SK-N-SH treated with all-trans-retinoic acid at 6 μM for 48 hours (cell line): Measurements from ENCODE around the gene ARHGAP33.

ENCODE experiments used
- ATAC-seq: fragments of 200-7000 bp; cut with Tn5 transposase; 3 replicates; pipeline ENCODE4 v1.9.1; 2020; ENCODE audit warnings: mild to moderate bottlenecking, moderate library complexity
- ARNTL ChIP-seq: fragments of 450-650 bp; formaldehyde crosslinking; IDR thresholded peaks from 2 replicates; pipeline ENCODE4 v1.5.0; 2020; ENCODE audit warnings: low read depth, mild to moderate bottlenecking, moderate library complexity, borderline replicate concordance
- CSDC2 ChIP-seq: fragments of 250-450 bp; sonication (Bioruptor Pico); IDR thresholded peaks from 2 replicates; pipeline ENCODE4 v1.5.0; 2020; ENCODE audit warnings: mild to moderate bottlenecking, moderate library complexity
- ESRRG ChIP-seq: fragments of 250-450 bp; sonication (Bioruptor Pico); IDR thresholded peaks from 2 replicates; pipeline ENCODE4 v1.6.1; 2021; ENCODE audit warnings: mild to moderate bottlenecking
- GLIS3 ChIP-seq: fragments of 250-450 bp; sonication (Bioruptor Pico); IDR thresholded peaks from 2 replicates; pipeline ENCODE4 v1.5.0; 2020; ENCODE audit warnings: mild to moderate bottlenecking, moderate library complexity
- ISL1 ChIP-seq: fragments of 250-450 bp; sonication (Bioruptor Pico); IDR thresholded peaks from 2 replicates; pipeline ENCODE4 v2.1.2; 2022; ENCODE audit warnings: mild to moderate bottlenecking, moderate library complexity
- OSR1 ChIP-seq: fragments of 250-450 bp; sonication (Bioruptor Pico); IDR thresholded peaks from 2 replicates; pipeline ENCODE4 v1.8.0; 2022; ENCODE audit warnings: moderate library complexity, mild to moderate bottlenecking, inconsistent platforms
- PPARA ChIP-seq: fragments of 250-450 bp; sonication (Bioruptor Pico); IDR thresholded peaks from 2 replicates; pipeline ENCODE4 v1.5.0; 2020; ENCODE audit warnings: mild to moderate bottlenecking, borderline replicate concordance
- RARB ChIP-seq: fragments of 250-450 bp; sonication (Bioruptor Pico); IDR thresholded peaks from 2 replicates; pipeline ENCODE4 v1.8.0; 2021; ENCODE audit warnings: mild to moderate bottlenecking, moderate library complexity
- SNAI2 ChIP-seq: fragments of 250-450 bp; sonication (Bioruptor Pico); IDR thresholded peaks from 2 replicates; pipeline ENCODE4 v1.5.0; 2020; ENCODE audit warnings: mild to moderate bottlenecking, moderate library complexity
- TCF4 ChIP-seq: fragments of 250-450 bp; sonication (Bioruptor Pico); IDR thresholded peaks from 2 replicates; pipeline ENCODE4 v1.8.0; 2021; ENCODE audit warnings: mild to moderate bottlenecking, moderate library complexity, borderline replicate concordance
- ZC3H10 ChIP-seq: fragments of 250-450 bp; sonication (Bioruptor Pico); IDR thresholded peaks from 2 replicates; pipeline ENCODE4 v1.5.1; 2021; ENCODE audit warnings: mild to moderate bottlenecking, moderate library complexity
- ZFP3 ChIP-seq: fragments of 250-450 bp; sonication (Bioruptor Pico); IDR thresholded peaks from 2 replicates; pipeline ENCODE4 v1.5.0; 2020; ENCODE audit warnings: mild to moderate bottlenecking, moderate library complexity
- ZFP30 ChIP-seq: fragments of 450-650 bp; formaldehyde crosslinking; IDR thresholded peaks from 2 replicates; pipeline ENCODE4 v1.5.0; 2022; ENCODE audit warnings: mild to moderate bottlenecking, moderate library complexity
- ZNF565 ChIP-seq: fragments of 450-650 bp; formaldehyde crosslinking; conservative IDR thresholded peaks from 2 replicates; pipeline ENCODE4 v1.5.0; 2020; ENCODE audit warnings: low read depth, mild to moderate bottlenecking, moderate library complexity
- ZNF70 ChIP-seq: fragments of 450-650 bp; formaldehyde crosslinking; IDR thresholded peaks from 2 replicates; pipeline ENCODE4 v1.5.0; 2020; ENCODE audit warnings: mild to moderate bottlenecking, moderate library complexity
- TF ChIP-seq, protein P1 (sequence below): fragments of 250-450 bp; sonication (Bioruptor Pico); IDR thresholded peaks from 2 replicates; pipeline ENCODE4 v1.5.1; 2020; ENCODE audit warnings: low read depth, mild to moderate bottlenecking, moderate library complexity
- TF ChIP-seq, protein P2 (sequence below): fragments of 250-450 bp; sonication (Bioruptor Pico); IDR thresholded peaks from 2 replicates; pipeline ENCODE4 v1.5.0; 2020; ENCODE audit warnings: mild to moderate bottlenecking, moderate library complexity
- TF ChIP-seq, protein P3 (sequence below): fragments of 250-450 bp; sonication (Bioruptor Pico); IDR thresholded peaks from 2 replicates; pipeline ENCODE4 v1.5.1; 2021; ENCODE audit warnings: mild to moderate bottlenecking, moderate library complexity
- TF ChIP-seq, protein P4 (sequence below): fragments of 250-450 bp; sonication (Bioruptor Pico); IDR thresholded peaks from 2 replicates; pipeline ENCODE4 v1.8.0; 2020; ENCODE audit warnings: mild to moderate bottlenecking, moderate library complexity, borderline replicate concordance
- TF ChIP-seq, protein P5 (sequence below): fragments of 250-450 bp; sonication (Bioruptor Pico); IDR thresholded peaks from 2 replicates; pipeline ENCODE4 v1.8.0; 2021; ENCODE audit warnings: low read depth, mild to moderate bottlenecking, moderate library complexity, borderline replicate concordance

The ARHGAP33 gene

DNA sequence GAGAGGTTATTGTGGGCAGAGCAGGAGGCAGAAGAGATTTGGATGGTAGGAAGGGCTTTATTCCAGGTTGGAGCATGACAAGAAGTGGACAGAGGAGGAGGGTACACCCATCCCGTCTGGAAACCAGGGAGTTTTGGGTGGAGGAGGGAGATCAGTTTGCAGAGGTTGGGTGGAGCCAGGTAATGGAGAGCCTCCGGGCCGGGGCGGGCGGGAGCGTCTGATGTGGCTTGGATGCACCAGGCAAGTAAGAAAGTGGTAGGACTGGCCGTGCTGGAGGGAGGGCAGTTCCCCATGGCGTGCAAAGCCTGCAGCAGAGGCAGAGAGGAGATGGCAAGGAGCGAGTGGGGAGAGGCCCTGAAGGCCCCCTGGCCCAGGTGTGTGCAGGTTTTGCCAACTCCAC, 44.0 kb upstream of the ARHGAP33 start:
- no peak for ATAC-seq
- no peak for TF ChIP-seq ESRRG
- no peak for TF ChIP-seq GLIS3
- TF ChIP-seq ZFP30 (CRISPR knock-in tag), result no peak
- TF ChIP-seq, protein P1, sequence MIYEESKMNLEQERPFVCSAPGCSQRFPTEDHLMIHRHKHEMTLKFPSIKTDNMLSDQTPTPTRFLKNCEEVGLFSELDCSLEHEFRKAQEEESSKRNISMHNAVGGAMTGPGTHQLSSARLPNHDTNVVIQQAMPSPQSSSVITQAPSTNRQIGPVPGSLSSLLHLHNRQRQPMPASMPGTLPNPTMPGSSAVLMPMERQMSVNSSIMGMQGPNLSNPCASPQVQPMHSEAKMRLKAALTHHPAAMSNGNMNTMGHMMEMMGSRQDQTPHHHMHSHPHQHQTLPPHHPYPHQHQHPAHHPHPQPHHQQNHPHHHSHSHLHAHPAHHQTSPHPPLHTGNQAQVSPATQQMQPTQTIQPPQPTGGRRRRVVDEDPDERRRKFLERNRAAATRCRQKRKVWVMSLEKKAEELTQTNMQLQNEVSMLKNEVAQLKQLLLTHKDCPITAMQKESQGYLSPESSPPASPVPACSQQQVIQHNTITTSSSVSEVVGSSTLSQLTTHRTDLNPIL, result no peak

DNA sequence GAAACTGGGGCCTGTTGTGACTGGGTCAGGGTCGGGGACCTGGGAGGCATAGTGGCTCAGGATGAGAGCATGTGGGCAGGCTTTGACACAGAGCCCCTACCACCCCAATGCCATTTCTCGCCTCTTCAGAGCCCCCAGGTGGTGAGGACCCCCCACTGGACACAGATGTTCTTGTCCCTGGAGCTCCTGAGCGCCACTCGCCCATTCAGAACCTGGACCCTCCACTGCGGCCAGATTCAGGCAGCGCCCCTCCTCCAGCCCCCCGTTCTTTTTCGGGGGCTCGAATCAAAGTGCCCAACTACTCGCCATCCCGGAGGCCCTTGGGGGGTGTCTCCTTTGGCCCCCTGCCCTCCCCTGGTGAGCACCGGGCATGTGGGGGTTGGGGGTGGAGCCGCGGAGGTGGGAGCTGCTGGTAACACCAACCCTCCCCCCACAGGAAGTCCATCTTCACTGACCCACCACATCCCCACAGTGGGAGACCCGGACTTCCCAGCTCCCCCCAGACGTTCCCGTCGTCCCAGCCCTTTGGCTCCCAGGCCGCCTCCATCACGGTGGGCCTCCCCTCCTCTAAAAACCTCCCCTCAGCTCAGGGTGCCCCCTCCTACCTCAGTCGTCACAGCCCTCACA, 43.5 kb upstream of the ARHGAP33 start:
- ATAC-seq, result no peak
- TF ChIP-seq ISL1 (CRISPR knock-in tag) (no peak), SNAI2 (CRISPR knock-in tag) (no peak), ZNF70 (CRISPR knock-in tag) (no peak), PPARA (CRISPR knock-in tag) (no peak), CSDC2 (CRISPR knock-in tag) (no peak), RARB (CRISPR knock-in tag) (no peak), ZC3H10 (CRISPR knock-in tag) (no peak), ZNF565 (no peak), ZFP3 (no peak), ARNTL (CRISPR knock-in tag) (no peak), OSR1 (CRISPR knock-in tag) (no peak), GLIS3 (no peak), ESRRG (no peak), TCF4 (CRISPR knock-in tag) (no peak)
- TF ChIP-seq, protein P1, result no peak
- TF ChIP-seq, protein P2, sequence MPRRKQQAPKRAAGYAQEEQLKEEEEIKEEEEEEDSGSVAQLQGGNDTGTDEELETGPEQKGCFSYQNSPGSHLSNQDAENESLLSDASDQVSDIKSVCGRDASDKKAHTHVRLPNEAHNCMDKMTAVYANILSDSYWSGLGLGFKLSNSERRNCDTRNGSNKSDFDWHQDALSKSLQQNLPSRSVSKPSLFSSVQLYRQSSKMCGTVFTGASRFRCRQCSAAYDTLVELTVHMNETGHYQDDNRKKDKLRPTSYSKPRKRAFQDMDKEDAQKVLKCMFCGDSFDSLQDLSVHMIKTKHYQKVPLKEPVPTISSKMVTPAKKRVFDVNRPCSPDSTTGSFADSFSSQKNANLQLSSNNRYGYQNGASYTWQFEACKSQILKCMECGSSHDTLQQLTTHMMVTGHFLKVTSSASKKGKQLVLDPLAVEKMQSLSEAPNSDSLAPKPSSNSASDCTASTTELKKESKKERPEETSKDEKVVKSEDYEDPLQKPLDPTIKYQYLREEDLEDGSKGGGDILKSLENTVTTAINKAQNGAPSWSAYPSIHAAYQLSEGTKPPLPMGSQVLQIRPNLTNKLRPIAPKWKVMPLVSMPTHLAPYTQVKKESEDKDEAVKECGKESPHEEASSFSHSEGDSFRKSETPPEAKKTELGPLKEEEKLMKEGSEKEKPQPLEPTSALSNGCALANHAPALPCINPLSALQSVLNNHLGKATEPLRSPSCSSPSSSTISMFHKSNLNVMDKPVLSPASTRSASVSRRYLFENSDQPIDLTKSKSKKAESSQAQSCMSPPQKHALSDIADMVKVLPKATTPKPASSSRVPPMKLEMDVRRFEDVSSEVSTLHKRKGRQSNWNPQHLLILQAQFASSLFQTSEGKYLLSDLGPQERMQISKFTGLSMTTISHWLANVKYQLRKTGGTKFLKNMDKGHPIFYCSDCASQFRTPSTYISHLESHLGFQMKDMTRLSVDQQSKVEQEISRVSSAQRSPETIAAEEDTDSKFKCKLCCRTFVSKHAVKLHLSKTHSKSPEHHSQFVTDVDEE (CRISPR knock-in tag), result no peak
- TF ChIP-seq, protein P3, sequence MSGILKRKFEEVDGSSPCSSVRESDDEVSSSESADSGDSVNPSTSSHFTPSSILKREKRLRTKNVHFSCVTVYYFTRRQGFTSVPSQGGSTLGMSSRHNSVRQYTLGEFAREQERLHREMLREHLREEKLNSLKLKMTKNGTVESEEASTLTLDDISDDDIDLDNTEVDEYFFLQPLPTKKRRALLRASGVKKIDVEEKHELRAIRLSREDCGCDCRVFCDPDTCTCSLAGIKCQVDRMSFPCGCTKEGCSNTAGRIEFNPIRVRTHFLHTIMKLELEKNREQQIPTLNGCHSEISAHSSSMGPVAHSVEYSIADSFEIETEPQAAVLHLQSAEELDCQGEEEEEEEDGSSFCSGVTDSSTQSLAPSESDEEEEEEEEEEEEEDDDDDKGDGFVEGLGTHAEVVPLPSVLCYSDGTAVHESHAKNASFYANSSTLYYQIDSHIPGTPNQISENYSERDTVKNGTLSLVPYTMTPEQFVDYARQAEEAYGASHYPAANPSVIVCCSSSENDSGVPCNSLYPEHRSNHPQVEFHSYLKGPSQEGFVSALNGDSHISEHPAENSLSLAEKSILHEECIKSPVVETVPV (CRISPR knock-in tag), result no peak
- TF ChIP-seq, protein P4, sequence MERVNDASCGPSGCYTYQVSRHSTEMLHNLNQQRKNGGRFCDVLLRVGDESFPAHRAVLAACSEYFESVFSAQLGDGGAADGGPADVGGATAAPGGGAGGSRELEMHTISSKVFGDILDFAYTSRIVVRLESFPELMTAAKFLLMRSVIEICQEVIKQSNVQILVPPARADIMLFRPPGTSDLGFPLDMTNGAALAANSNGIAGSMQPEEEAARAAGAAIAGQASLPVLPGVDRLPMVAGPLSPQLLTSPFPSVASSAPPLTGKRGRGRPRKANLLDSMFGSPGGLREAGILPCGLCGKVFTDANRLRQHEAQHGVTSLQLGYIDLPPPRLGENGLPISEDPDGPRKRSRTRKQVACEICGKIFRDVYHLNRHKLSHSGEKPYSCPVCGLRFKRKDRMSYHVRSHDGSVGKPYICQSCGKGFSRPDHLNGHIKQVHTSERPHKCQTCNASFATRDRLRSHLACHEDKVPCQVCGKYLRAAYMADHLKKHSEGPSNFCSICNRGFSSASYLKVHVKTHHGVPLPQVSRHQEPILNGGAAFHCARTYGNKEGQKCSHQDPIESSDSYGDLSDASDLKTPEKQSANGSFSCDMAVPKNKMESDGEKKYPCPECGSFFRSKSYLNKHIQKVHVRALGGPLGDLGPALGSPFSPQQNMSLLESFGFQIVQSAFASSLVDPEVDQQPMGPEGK, result no peak
- TF ChIP-seq, protein P5, sequence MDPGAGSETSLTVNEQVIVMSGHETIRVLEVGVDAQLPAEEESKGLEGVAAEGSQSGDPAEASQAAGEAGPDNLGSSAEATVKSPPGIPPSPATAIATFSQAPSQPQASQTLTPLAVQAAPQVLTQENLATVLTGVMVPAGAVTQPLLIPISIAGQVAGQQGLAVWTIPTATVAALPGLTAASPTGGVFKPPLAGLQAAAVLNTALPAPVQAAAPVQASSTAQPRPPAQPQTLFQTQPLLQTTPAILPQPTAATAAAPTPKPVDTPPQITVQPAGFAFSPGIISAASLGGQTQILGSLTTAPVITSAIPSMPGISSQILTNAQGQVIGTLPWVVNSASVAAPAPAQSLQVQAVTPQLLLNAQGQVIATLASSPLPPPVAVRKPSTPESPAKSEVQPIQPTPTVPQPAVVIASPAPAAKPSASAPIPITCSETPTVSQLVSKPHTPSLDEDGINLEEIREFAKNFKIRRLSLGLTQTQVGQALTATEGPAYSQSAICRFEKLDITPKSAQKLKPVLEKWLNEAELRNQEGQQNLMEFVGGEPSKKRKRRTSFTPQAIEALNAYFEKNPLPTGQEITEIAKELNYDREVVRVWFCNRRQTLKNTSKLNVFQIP (CRISPR knock-in tag), result no peak

DNA sequence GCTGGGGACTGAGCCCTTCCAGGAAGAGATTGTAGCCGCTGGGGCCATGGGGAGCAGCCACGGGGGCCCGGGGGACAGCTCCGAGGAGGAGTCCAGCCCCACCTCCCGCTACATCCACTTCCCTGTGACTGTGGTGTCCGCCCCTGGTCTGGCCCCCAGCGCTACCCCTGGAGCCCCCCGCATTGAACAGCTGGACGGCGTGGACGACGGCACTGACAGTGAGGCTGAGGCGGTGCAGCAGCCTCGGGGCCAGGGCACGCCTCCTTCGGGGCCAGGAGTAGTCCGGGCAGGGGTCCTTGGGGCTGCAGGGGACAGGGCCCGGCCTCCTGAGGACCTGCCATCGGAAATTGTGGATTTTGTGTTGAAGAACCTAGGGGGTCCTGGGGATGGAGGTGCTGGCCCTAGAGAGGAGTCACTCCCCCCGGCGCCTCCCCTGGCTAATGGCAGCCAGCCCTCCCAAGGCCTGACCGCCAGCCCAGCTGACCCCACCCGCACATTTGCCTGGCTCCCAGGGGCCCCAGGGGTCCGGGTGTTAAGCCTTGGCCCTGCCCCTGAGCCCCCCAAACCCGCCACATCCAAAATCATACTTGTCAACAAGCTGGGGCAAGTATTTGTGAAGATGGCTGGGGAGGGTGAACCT, 42.7 kb upstream of the ARHGAP33 start:
- ATAC-seq, result no peak

More for the DNA sequence above, 42.7 kb upstream of the ARHGAP33 start:
- no peak for TF ChIP-seq ESRRG
- no peak for TF ChIP-seq SNAI2 (CRISPR knock-in tag)
- TF ChIP-seq, protein P2 (CRISPR knock-in tag), result no peak
- no peak for TF ChIP-seq ZNF70 (CRISPR knock-in tag)
- TF ChIP-seq, protein P4, result no peak
